IMR-90 (cell line): ENCODE data around the gene PRXL2C. TPM values are rescaled to one million over a fixed set of nuclear protein-coding genes. Genes with fewer than 3 reads are reported as not detected.

Experiments
- ATAC-seq: fragments of 200-7000 bp; cut with Tn5 transposase; 2 replicates; pipeline ENCODE4 v1.9.1; 2020; ENCODE audit warnings: low read depth, mild to moderate bottlenecking, moderate library complexity
- BruUV-seq: library from RNA; stranded (reverse); fragments of 400-500 nt; replicated peaks from 2 replicates; lab custom pipeline; 2021; lab: Mats Ljungman, UMichigan
- CTCF ChIA-PET: fragments of 300-600 bp; formaldehyde crosslinking; extraction: SDS; loops from one replicate; lab custom pipeline; 2021; ENCODE audit warnings: antibody characterized with exemption; lab: Yijun Ruan, JAX
- POLR2A ChIA-PET: fragments of 300-600 bp; sonication (Branson Sonifier 250); formaldehyde crosslinking; loops from one replicate; lab custom pipeline; 2022; ENCODE audit warnings: antibody characterized with exemption; ENCODE audit not compliant: unreplicated experiment; lab: Charles Lee
- DNase-seq: peaks from one replicate; pipeline ENCODE4 v3.0.0; 2013
- H2AFZ ChIP-seq: replicated peaks from 2 replicates; pipeline ENCODE3; 2013; ENCODE audit warnings: low read length, mild to moderate bottlenecking; ENCODE audit not compliant: poor library complexity
- H2AK5ac ChIP-seq: 2 replicates; pipeline ENCODE4 v1.6.1; 2013; ENCODE audit warnings: low read depth, low read length, inconsistent platforms
- H2AK9ac ChIP-seq: replicated peaks from 2 replicates; pipeline ENCODE3; 2013; ENCODE audit warnings: mild to moderate bottlenecking, low read depth, low read length, moderate library complexity; ENCODE audit not compliant: poor library complexity
- H2BK120ac ChIP-seq: 2 replicates; pipeline ENCODE4 v1.6.1; 2013; ENCODE audit warnings: low read depth, low read length, inconsistent platforms
- H2BK15ac ChIP-seq: 3 replicates; pipeline ENCODE4 v1.6.1; 2013; ENCODE audit warnings: low read depth, low read length, inconsistent platforms
- H2BK20ac ChIP-seq: 2 replicates; pipeline ENCODE4 v1.6.1; 2013; ENCODE audit warnings: low read depth, mild to moderate bottlenecking, inconsistent platforms, low read length, moderate library complexity
- H2BK5ac ChIP-seq: 2 replicates; pipeline ENCODE4 v1.6.1; 2013; ENCODE audit warnings: mild to moderate bottlenecking, low read depth, low read length, inconsistent platforms; ENCODE audit not compliant: poor library complexity, severe bottlenecking
- H3K14ac ChIP-seq: replicated peaks from 2 replicates; pipeline ENCODE4 v1.6.1; 2013; ENCODE audit warnings: low read depth, low read length, inconsistent platforms
- H3K18ac ChIP-seq: 2 replicates; pipeline ENCODE4 v1.6.1; 2013; ENCODE audit warnings: low read depth, low read length, control low read depth
- H3K23ac ChIP-seq: 2 replicates; pipeline ENCODE4 v1.6.1; 2013; ENCODE audit warnings: low read depth, low read length, inconsistent platforms
- H3K27ac ChIP-seq: 2 replicates; pipeline ENCODE4 v1.5.1; 2013; ENCODE audit warnings: mild to moderate bottlenecking, control low read depth, low read length; ENCODE audit not compliant: insufficient read depth
- H3K27me3 ChIP-seq: 2 replicates; pipeline ENCODE4 v1.6.1; 2013; ENCODE audit warnings: low read length; ENCODE audit not compliant: control insufficient read depth, insufficient read depth
- H3K36me3 ChIP-seq: 2 replicates; pipeline ENCODE4 v1.6.1; 2013; ENCODE audit warnings: low read length, mixed read lengths; ENCODE audit not compliant: control insufficient read depth, insufficient read depth
- H3K4ac ChIP-seq: 2 replicates; pipeline ENCODE4 v1.6.1; 2013; ENCODE audit warnings: low read depth, low read length, inconsistent platforms
- H3K4me1 ChIP-seq: 2 replicates; pipeline ENCODE4 v1.6.1; 2013; ENCODE audit warnings: low read length, mixed read lengths; ENCODE audit not compliant: control insufficient read depth, insufficient read depth
- H3K4me2 ChIP-seq: 2 replicates; pipeline ENCODE4 v1.6.1; 2013; ENCODE audit warnings: low read depth, mild to moderate bottlenecking, control low read depth, low read length, moderate library complexity
- H3K4me3 ChIP-seq: 2 replicates; pipeline ENCODE4 v1.5.1; 2013; ENCODE audit warnings: low read depth, mild to moderate bottlenecking, control low read depth, low read length, moderate library complexity; ENCODE audit not compliant: insufficient read depth
- H3K56ac ChIP-seq: 2 replicates; pipeline ENCODE4 v1.6.1; 2013; ENCODE audit warnings: low read length, inconsistent platforms; ENCODE audit not compliant: insufficient read depth; ENCODE audit errors: extremely low read depth
- H3K79me1 ChIP-seq, 2 experiments: 2 replicates each; pipeline ENCODE4 v1.6.1; 2013; ENCODE audit warnings: low read length in 2 of 2, inconsistent platforms in 1 of 2, low read depth in 1 of 2
- H3K9ac ChIP-seq: 2 replicates; pipeline ENCODE4 v1.6.1; 2013; ENCODE audit warnings: low read depth, low read length, control low read depth
- H3K9me1 ChIP-seq: 2 replicates; pipeline ENCODE4 v1.6.1; 2013; ENCODE audit warnings: low read length, inconsistent platforms; ENCODE audit not compliant: insufficient read depth
- H3K9me3 ChIP-seq: 2 replicates; pipeline ENCODE4 v1.6.1; 2013; ENCODE audit warnings: low read length; ENCODE audit not compliant: control insufficient read depth, insufficient read depth
- H4K20me1 ChIP-seq: 2 replicates; pipeline ENCODE4 v1.6.1; 2013; ENCODE audit warnings: low read length, inconsistent platforms; ENCODE audit not compliant: insufficient read depth
- H4K5ac ChIP-seq: 2 replicates; pipeline ENCODE4 v1.6.1; 2013; ENCODE audit warnings: mild to moderate bottlenecking, low read depth, low read length, control low read depth
- H4K8ac ChIP-seq, 2 experiments: 2 replicates each; pipeline ENCODE4 v1.6.1; 2013; ENCODE audit warnings: low read depth in 2 of 2, low read length in 2 of 2, control low read depth in 1 of 2, inconsistent platforms in 1 of 2
- H4K91ac ChIP-seq: 2 replicates; pipeline ENCODE4 v1.6.1; 2013; ENCODE audit warnings: low read depth, low read length, inconsistent platforms; ENCODE audit not compliant: insufficient read depth
- CEBPB ChIP-seq: IDR thresholded peaks from 2 replicates; pipeline ENCODE4 v1.6.1; 2012; ENCODE audit warnings: low read depth, low read length, improper control_type of control experiment
- CHD1 ChIP-seq: IDR thresholded peaks from 2 replicates; pipeline ENCODE4 v1.6.1; 2012; ENCODE audit warnings: low read depth, low read length, improper control_type of control experiment
- MAFK ChIP-seq: IDR thresholded peaks from 2 replicates; pipeline ENCODE4 v1.6.1; 2012; ENCODE audit warnings: low read depth, low read length, improper control_type of control experiment
- SMC3 ChIP-seq: fragments of 150-350 bp; IDR thresholded peaks from 2 replicates; pipeline ENCODE4 v1.6.1; 2016; ENCODE audit warnings: low read depth, mild to moderate bottlenecking, antibody characterized with exemption, low read length, moderate library complexity
- WGBS, 2 experiments: methylation state at CpG; one replicate each; pipeline versions ENCODE4 v1.1.5 to v1.1.7; 2013; ENCODE audit warnings: missing lambda C conversion rate in 2 of 2; ENCODE audit not compliant: insufficient read length in 1 of 2; ENCODE audit errors: extremely low coverage in 2 of 2; 5-methylcytosine and 5-hydroxymethylcytosine counted together
- dilution Hi-C: fragments of 300-500 bp; cut with HindIII; formaldehyde crosslinking; loops from one replicate; pipeline ENCODE4 v1.14.3; 2018; ENCODE audit warnings: low sequenced_read_pairs; ENCODE audit not compliant: unreplicated experiment
- in situ Hi-C: fragments of 300-500 bp; cut with MboI; formaldehyde crosslinking; loops from 3 replicates; pipeline ENCODE4 v1.14.3; 2019; ENCODE audit warnings: low sequenced_read_pairs, inconsistent platforms, mixed read lengths
- intact Hi-C: fragments of 100-400 bp; cut with micrococcal nuclease; formaldehyde crosslinking; loops from 2 replicates; pipeline ENCODE4 v1.10.0; 2022
- polyA plus RNA-seq, 3 experiments: library from polyadenylated mRNA; depleted of rRNA; stranded (reverse); fragments of >200 nt; gene quantifications; 2 replicates each; pipeline ENCODE4 v1.2.3, GENCODE V29; 2012; ENCODE audit warnings: low replicate concordance in 1 of 3
- total RNA-seq: library from RNA; depleted of rRNA; stranded (reverse); fragments of >200 nt; gene quantifications from 2 replicates; pipeline ENCODE4 v1.2.3, GENCODE V29; 2012

PRXL2C gene
- total and polyA plus RNA-seq, 2 of the 4 experiments (the other 2 are of a cell fraction) = 2.7 to 9.0 TPM

- Histone ChIP-seq H3K9me3 (no peaks in the 10 kb centered on the region), H2AFZ (no peak overlapping the region), H3K79me1 (peaks cover 0 to 13% of the 10 kb centered on the region in 2 experiments; a peak in 1 of 4 replicates), H2BK15ac (no peak overlapping the region), H3K4me3 (no peak overlapping the region), H4K20me1 (no peaks in the 10 kb centered on the region), H4K5ac (no peak overlapping the region), H3K14ac (no peak overlapping the region), H2BK120ac (no peak overlapping the region), H3K9me1 (no peaks in the 10 kb centered on the region), H3K36me3 (peaks cover 3% of the 10 kb centered on the region; the same call in 1 of the 2 replicates), H2BK20ac (no peak overlapping the region), H2AK9ac (no peak overlapping the region), H3K27ac (no peak overlapping the region), H4K8ac (no peak overlapping the region), H2BK5ac (no peak overlapping the region), H3K23ac (no peak overlapping the region), H2AK5ac (no peak overlapping the region), H3K18ac (no peak overlapping the region), H3K4ac (no peak overlapping the region), H3K4me2 (no peak overlapping the region), H3K27me3 (no peaks in the 10 kb centered on the region), H3K56ac (no peak overlapping the region), H3K4me1 (peaks cover 1% of the 10 kb centered on the region; the same call in 1 of the 2 replicates), H4K91ac (no peak overlapping the region), H3K9ac (no peak overlapping the region)
- ChIA-PET CTCF (no interaction called here), POLR2A (no interaction called here)
- in situ Hi-C loops (loop anchor here (10.0 kb wide), 1 partner anchor 235 kb away; the partner anchor contains the start of gene ZNF367), dilution Hi-C loops (no loop called here), intact Hi-C loops (loop anchor here (5.0 kb wide), 1 partner anchor 82 kb away; no protein-coding TSS in a partner anchor)
- DNase-seq (no peak), ATAC-seq (no peak)
- TF ChIP-seq CEBPB (no peak), SMC3 (no peak), MAFK (peak; percentile 88), CHD1 (no peak)
- no TSS peak for BruUV-seq
- WGBS, 2 experiments = no CpG with 5 or more reads among the region's 1 CpG
Measured at GRCh38 chr9:96649620-96650324, 5.3 kb downstream of the PRXL2C start.
